ENCODE data around the gene CD79B. TPM values are rescaled to one million over a fixed set of nuclear protein-coding genes. Genes with fewer than 3 reads are reported as not detected.

The CD79B gene
- total RNA-seq, 1 experiment from 2014 or later, result 0.59 TPM

DNA sequence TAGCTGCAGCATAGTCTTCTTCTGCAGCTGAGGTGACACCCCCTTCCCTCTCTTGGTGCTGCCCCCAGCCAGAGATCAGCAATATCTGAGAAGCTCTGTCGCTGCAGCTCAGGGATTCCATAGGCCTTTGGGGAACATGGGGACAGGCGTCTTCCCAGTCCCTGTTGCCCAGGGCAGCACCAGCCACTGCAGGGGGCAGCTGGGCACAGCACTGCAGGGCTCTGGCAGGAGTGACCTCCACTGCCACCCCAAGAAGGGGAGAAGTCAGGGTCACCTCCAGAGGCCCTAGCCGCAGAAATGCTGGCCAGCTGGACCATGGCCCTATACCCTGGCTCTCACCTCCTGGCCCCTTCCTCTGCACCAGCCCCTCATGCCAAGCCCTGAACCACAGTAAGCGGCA, 23.7 kb upstream of the CD79B start:
- H3K27me3 ChIP-seq (ENCODE audit: insufficient read depth, low read length), result no peaks in the 10 kb centered on the region
- H3K4me3 ChIP-seq (replicated peaks in 1 of 2; ENCODE audit: low read depth in 1 of 2, low read length in 2 of 2), result no peak overlapping the region
- H3K4me2 ChIP-seq (ENCODE audit: low read length), result no peak overlapping the region
- H3K36me3 ChIP-seq (ENCODE audit: control insufficient read depth in 1 of 2, insufficient read depth in 2 of 2, low read length in 2 of 2), result no peaks in the 10 kb centered on the region
- BruUV-seq (replicated peaks), result no TSS peak
- no peaks in the 10 kb centered on the region for H3K9me2 ChIP-seq (ENCODE audit: insufficient read depth)
- DNase-seq (ENCODE audit: low read depth, low spot score) (no peak), ATAC-seq (no peak)
- H3K9ac ChIP-seq (ENCODE audit: low read length), result no peak overlapping the region
- no peak for TF ChIP-seq ELF1 (IDR thresholded peaks at IDR 0.05; ENCODE audit: borderline replicate concordance, low read depth)
- no peak for TF ChIP-seq SP1 (IDR thresholded peaks at IDR 0.05; ENCODE audit: low read depth)
- no peak for TF ChIP-seq YY1 (IDR thresholded peaks at IDR 0.05; ENCODE audit: extremely low read depth, insufficient replicate concordance, low read depth, low read length)
- CTCF ChIA-PET, result interaction anchor here (1.5 to 4.0 kb wide), 3 partner anchors 9 to 37 kb away, joined by 4 to 29 read pairs (median 4); partner anchors contain the start of gene GH1
- H3K27ac ChIP-seq (ENCODE audit: low read depth, low read length), result no peak overlapping the region
- no peaks in the 10 kb centered on the region for H3K9me3 ChIP-seq (ENCODE audit: control insufficient read depth in 1 of 2, insufficient read depth in 1 of 2, low read depth in 1 of 2, low read length in 2 of 2)
- intact Hi-C loops (cut with micrococcal nuclease), result no loop called here
- no peaks in the 10 kb centered on the region for H4K20me1 ChIP-seq (ENCODE audit: insufficient read depth)
- H3K79me2 ChIP-seq (ENCODE audit: insufficient read depth, low read length), result no peaks in the 10 kb centered on the region
- peaks cover 0 to 9% of the 10 kb centered on the region in 2 experiments; a peak in 2 of 4 replicates for H3K4me1 ChIP-seq (ENCODE audit: control insufficient read depth in 1 of 2, insufficient read depth in 2 of 2, low read length in 2 of 2)
- H2AFZ ChIP-seq (ENCODE audit: low read depth, low read length, poor library complexity, severe bottlenecking), result no peak overlapping the region
- RAD21 ChIA-PET (ENCODE audit: low non-redundant PET in 1 of 2, low total read pairs in 2 of 2, uncharacterized antibody in 2 of 2, unreplicated experiment in 2 of 2), result no interaction called here
- POLR2A ChIA-PET, result no interaction called here

DNA sequence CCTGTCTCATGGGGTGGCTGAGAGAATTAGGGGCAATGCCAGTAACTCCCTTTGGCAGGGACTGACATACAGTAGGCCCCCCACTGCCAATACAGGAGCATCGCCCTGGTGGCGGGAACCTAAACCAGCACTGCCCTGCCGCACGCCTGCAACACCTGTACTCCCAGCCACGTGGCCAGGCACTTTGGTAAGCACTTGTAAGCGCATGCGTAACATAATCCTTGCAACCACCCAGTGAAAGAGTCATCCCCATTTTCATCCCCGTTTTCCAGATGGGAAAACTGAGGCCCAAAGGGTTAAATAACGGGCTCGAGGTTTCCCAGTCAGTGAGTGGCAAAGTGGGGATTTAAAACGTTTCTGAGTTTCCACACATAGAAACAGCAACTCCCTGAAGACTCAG, 23.1 kb upstream of the CD79B start:
- Histone ChIP-seq H3K9ac (ENCODE audit: low read length) (no peak overlapping the region), H3K79me2 (ENCODE audit: insufficient read depth, low read length) (no peaks in the 10 kb centered on the region), H3K27ac (ENCODE audit: low read depth, low read length) (no peak overlapping the region), H3K4me3 (replicated peaks in 1 of 2; ENCODE audit: low read depth in 1 of 2, low read length in 2 of 2) (no peak overlapping the region), H3K9me3 (ENCODE audit: control insufficient read depth in 1 of 2, insufficient read depth in 1 of 2, low read depth in 1 of 2, low read length in 2 of 2) (no peaks in the 10 kb centered on the region), H4K20me1 (ENCODE audit: insufficient read depth) (no peaks in the 10 kb centered on the region), H3K36me3 (ENCODE audit: control insufficient read depth in 1 of 2, insufficient read depth in 2 of 2, low read length in 2 of 2) (no peaks in the 10 kb centered on the region), H3K9me2 (ENCODE audit: insufficient read depth) (no peaks in the 10 kb centered on the region), H2AFZ (ENCODE audit: low read depth, low read length, poor library complexity, severe bottlenecking) (no peak overlapping the region), H3K4me2 (ENCODE audit: low read length) (no peak overlapping the region), H3K27me3 (ENCODE audit: insufficient read depth, low read length) (no peaks in the 10 kb centered on the region), H3K4me1 (ENCODE audit: control insufficient read depth in 1 of 2, insufficient read depth in 2 of 2, low read length in 2 of 2) (peaks cover 0 to 9% of the 10 kb centered on the region in 2 experiments; a peak in 1 of 4 replicates)
- POLR2A ChIA-PET, result no interaction called here
- CTCF ChIA-PET, result interaction anchor here (0.6 to 4.0 kb wide), 3 partner anchors 9 to 25 kb away, joined by 3 to 29 read pairs (median 4); no protein-coding TSS in a partner anchor
- ATAC-seq (no peak), DNase-seq (ENCODE audit: low read depth, low spot score) (no peak)
- intact Hi-C loops (cut with micrococcal nuclease), result no loop called here
- RAD21 ChIA-PET (ENCODE audit: low non-redundant PET in 1 of 2, low total read pairs in 2 of 2, uncharacterized antibody in 2 of 2, unreplicated experiment in 2 of 2), result no interaction called here
- BruUV-seq (replicated peaks), result no TSS peak
- TF ChIP-seq CTCF (IDR thresholded peaks at IDR 0.05 in 2 of 3, conservative IDR thresholded peaks at IDR 0.05 in 1 of 3; ENCODE audit: borderline replicate concordance in 1 of 3, insufficient read depth in 1 of 3, low read depth in 2 of 3, low read length in 2 of 3), result 0 out of 6 replicates have a peak, but pooled peaks of 2 of the 3 experiments have one; percentile 18 to 19
- no peak for TF ChIP-seq REST (IDR thresholded peaks at IDR 0.05; ENCODE audit: low read depth)

Data from HCT116 (cell line).